A673 (cell line): ENCODE results near the gene HOXD1. TPM values are rescaled to one million over a fixed set of nuclear protein-coding genes. Genes with fewer than 3 reads are reported as not detected.

ENCODE experiments used
- BruUV-seq: library from RNA; stranded (reverse); fragments of 400-500 nt; replicated peaks from 2 replicates; lab custom pipeline; 2021; lab: Mats Ljungman, UMichigan
- CTCF ChIA-PET: fragments of 300-600 bp; sonication (Branson Sonifier 250); formaldehyde crosslinking; loops from one replicate; lab custom pipeline; 2022; ENCODE audit warnings: antibody characterized with exemption; lab: Charles Lee
- POLR2A ChIA-PET: fragments of 300-600 bp; sonication (Branson Sonifier 250); formaldehyde crosslinking; loops from one replicate; lab custom pipeline; 2022; ENCODE audit warnings: antibody characterized with exemption; ENCODE audit not compliant: low non-redundant PET; lab: Charles Lee
- DNase-seq: peaks from one replicate; pipeline ENCODE4 v3.0.0-alpha.2; 2015; ENCODE audit warnings: low spot score
- H3K27ac ChIP-seq: fragments of 200-600 bp; sonication (generic); 2 replicates; pipeline ENCODE4 v1.5.1; 2016; ENCODE audit warnings: mixed run types, low read depth, mild to moderate bottlenecking, mixed read lengths, antibody characterized with exemption, low read length; ENCODE audit not compliant: poor library complexity, severe bottlenecking
- H3K27me3 ChIP-seq: fragments of 200-600 bp; sonication (generic); replicated peaks from 2 replicates; pipeline ENCODE4 v1.6.1; 2017; ENCODE audit warnings: mixed run types, low read depth, mild to moderate bottlenecking, mixed read lengths, antibody characterized with exemption, low read length; ENCODE audit not compliant: insufficient read depth, poor library complexity
- H3K36me3 ChIP-seq: fragments of 200-600 bp; sonication (generic); 2 replicates; pipeline ENCODE4 v1.6.1; 2016; ENCODE audit warnings: mixed run types, mild to moderate bottlenecking, mixed read lengths, antibody characterized with exemption, low read length; ENCODE audit not compliant: insufficient read depth, poor library complexity, severe bottlenecking
- H3K4me1 ChIP-seq: fragments of 200-600 bp; sonication (generic); 2 replicates; pipeline ENCODE4 v1.6.1; 2017; ENCODE audit warnings: mixed run types, mild to moderate bottlenecking, mixed read lengths, antibody characterized with exemption, low read length; ENCODE audit not compliant: insufficient read depth, poor library complexity, severe bottlenecking
- H3K4me3 ChIP-seq: fragments of 200-600 bp; sonication (generic); 2 replicates; pipeline ENCODE4 v1.5.1; 2016; ENCODE audit warnings: low read depth, mixed run types, mild to moderate bottlenecking, mixed read lengths, low read length; ENCODE audit not compliant: poor library complexity, severe bottlenecking
- H3K9me3 ChIP-seq: fragments of 200-600 bp; sonication (generic); 2 replicates; pipeline ENCODE4 v1.6.1; 2016; ENCODE audit warnings: mixed run types, low read depth, mild to moderate bottlenecking, mixed read lengths, antibody characterized with exemption, low read length; ENCODE audit not compliant: poor library complexity, severe bottlenecking
- EZH2 ChIP-seq: fragments of 200-600 bp; sonication (generic); IDR thresholded peaks from 2 replicates; pipeline ENCODE4 v1.6.1; 2017; ENCODE audit warnings: borderline replicate concordance, low read depth, mild to moderate bottlenecking, mixed read lengths, antibody characterized with exemption, low read length; ENCODE audit not compliant: poor library complexity, severe bottlenecking
- intact Hi-C: fragments of 100-400 bp; cut with micrococcal nuclease; formaldehyde crosslinking; loops from one replicate; pipeline ENCODE4 v1.10.0; 2022; ENCODE audit not compliant: unreplicated experiment
- total RNA-seq: library from RNA; stranded (reverse); gene quantifications from 2 replicates; pipeline ENCODE4 v1.2.3, GENCODE V29; 2021
- TF ChIP-seq, protein P1 (sequence below): fragments of 300-800, 200-600 bp; sonication (generic); conservative IDR thresholded peaks from 2 replicates; pipeline ENCODE4 v1.5.1; 2017; ENCODE audit warnings: low read depth, mild to moderate bottlenecking, antibody characterized with exemption, low read length, moderate library complexity, mixed read lengths

HOXD1 gene
- total RNA-seq, 1 experiment from 2014 or later = not detected

DNA sequence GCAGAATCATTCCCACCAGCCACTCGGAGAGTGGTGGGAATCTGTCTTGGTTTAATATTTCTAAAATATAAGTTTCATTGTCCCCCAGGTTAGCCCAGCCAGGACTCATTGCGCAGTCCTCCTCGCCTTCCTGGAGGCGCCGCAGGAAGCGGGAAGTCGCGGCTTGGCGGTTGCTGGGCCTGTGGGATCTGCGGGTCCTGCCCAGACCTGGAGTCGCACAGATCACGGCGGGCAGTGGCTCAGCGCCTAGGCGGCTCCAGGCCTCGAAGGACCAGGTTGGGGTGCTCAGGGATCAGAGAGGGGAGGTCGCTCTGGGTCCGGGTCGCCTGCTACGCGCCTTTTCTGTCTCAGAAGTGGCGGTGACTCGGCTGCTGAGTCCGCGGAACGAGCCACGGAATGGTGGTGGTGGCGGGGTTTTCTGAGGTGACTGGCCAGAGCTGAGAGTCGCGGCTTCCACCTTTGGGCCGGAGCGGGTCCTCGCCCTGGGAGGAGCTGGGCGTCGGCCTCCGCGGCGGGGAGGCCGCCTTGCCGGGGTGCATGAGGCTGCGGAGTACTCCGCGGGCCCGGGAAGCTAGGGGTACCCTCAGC lies 28.7 kb upstream of the HOXD1 start:
- Histone ChIP-seq H3K4me3 (no peak overlapping the region), H3K9me3 (no peaks in the 10 kb centered on the region), H3K4me1 (peaks cover 28% of the 10 kb centered on the region), H3K27ac (peak overlapping the region; percentile 37), H3K36me3 (peaks cover 23% of the 10 kb centered on the region), H3K27me3 (no peaks in the 10 kb centered on the region)
- CTCF ChIA-PET = no interaction called here
- DNase-seq = no peak
- no peak for TF ChIP-seq EZH2
- TF ChIP-seq, protein P1, sequence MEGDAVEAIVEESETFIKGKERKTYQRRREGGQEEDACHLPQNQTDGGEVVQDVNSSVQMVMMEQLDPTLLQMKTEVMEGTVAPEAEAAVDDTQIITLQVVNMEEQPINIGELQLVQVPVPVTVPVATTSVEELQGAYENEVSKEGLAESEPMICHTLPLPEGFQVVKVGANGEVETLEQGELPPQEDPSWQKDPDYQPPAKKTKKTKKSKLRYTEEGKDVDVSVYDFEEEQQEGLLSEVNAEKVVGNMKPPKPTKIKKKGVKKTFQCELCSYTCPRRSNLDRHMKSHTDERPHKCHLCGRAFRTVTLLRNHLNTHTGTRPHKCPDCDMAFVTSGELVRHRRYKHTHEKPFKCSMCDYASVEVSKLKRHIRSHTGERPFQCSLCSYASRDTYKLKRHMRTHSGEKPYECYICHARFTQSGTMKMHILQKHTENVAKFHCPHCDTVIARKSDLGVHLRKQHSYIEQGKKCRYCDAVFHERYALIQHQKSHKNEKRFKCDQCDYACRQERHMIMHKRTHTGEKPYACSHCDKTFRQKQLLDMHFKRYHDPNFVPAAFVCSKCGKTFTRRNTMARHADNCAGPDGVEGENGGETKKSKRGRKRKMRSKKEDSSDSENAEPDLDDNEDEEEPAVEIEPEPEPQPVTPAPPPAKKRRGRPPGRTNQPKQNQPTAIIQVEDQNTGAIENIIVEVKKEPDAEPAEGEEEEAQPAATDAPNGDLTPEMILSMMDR = no peak
- intact Hi-C loops = loop anchor here (5.0 kb wide), 1 partner anchor 298 kb away; no protein-coding TSS in a partner anchor
- no TSS peak for BruUV-seq
- POLR2A ChIA-PET = no interaction called here

DNA sequence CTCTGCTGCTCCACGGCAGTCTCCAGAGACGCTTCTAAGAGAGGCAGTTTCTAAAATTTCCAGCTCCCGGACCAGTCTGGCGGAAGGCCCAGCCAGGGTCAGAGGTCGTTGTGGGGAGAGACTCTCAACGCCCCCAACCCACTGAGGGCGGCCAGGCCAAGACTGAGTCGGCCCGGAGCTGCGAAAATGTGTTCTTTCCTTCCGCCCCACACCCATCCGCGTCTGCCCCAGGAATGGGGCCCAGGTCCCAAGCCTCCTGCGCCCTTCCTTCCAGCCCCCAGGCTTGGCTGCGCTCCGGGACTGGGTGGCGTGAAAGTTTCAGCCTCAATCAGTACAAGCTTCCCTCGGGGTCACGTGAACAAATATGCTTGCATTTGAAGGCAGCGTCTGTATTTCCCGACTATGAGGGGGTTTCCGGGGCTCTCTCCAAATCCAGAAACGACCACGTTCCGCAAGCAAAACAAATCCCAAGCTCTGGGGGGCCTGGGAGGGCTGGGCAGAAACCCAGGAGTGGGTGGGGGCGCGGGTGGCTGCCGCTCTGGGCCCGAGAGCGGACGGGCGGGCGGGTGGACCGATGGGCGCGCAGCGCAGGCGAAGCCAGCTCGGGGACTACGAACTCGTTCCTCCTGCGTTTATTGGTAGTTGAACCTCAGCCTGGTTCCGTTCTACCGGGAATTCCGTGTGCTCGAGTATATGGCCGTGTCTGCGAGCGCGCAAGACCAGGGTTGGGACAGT lies 28.1 kb upstream of the HOXD1 start:
- ChIA-PET CTCF (no interaction called here), POLR2A (no interaction called here)
- Histone ChIP-seq H3K36me3 (peaks cover 18% of the 10 kb centered on the region), H3K9me3 (no peaks in the 10 kb centered on the region), H3K4me3 (no peak overlapping the region), H3K27ac (no peak overlapping the region), H3K4me1 (peaks cover 28% of the 10 kb centered on the region), H3K27me3 (no peaks in the 10 kb centered on the region)
- TF ChIP-seq, protein P1 = no peak
- no peak for TF ChIP-seq EZH2
- BruUV-seq = no TSS peak
- no peak for DNase-seq
- intact Hi-C loops = no loop called here

DNA sequence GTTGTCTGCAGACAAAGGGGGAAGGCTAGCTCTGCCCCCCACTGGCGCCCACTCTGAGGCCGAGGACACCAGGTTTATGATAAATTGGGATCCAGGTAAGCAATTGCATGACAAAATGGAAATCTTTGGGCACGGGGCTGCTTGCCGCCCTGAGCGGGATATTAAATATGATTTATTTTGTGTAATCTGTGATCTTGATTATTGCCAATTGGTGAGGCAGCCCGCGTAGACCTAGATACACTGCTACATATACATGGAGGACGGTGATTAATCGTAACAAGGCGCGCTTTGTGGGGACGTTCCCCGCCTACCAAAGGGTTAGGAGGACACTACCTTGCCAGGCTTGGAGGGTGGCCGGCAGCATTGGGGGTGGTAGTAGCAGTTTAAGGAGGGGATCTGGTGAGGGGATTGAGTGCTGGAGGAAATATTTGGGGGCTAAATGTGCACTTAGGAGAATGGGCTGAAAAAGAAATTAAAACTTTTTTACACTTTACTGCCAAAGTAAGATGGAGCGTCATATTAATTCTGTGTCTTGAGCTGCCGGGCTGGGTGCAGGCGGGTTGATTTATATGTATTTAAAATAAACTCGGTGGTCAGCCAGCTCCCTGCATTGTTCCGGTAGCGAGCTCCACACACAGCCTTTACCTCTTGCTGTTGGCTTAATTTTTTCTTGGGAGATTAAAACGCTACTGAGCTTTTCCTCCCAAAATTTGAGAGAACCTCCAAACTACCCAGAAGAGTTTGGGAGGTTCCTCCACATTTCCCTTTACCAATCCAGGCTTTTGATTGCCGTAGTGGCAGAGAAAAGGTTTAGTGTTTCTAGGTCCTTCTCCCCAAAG lies 27.3 kb upstream of the HOXD1 start:
- no peak for TF ChIP-seq EZH2
- TF ChIP-seq, protein P1 = no peak
- Histone ChIP-seq H3K27ac (no peak overlapping the region), H3K36me3 (peaks cover 10% of the 10 kb centered on the region), H3K9me3 (no peaks in the 10 kb centered on the region), H3K4me1 (peaks cover 28% of the 10 kb centered on the region), H3K27me3 (no peaks in the 10 kb centered on the region), H3K4me3 (no peak overlapping the region)
- no TSS peak for BruUV-seq
- intact Hi-C loops = no loop called here
- CTCF ChIA-PET = interaction anchor here (1.1 kb wide), 1 partner anchor 986 kb away, joined by 3 read pairs; no protein-coding TSS in a partner anchor
- no peak for DNase-seq
- POLR2A ChIA-PET = no interaction called here
